COLO829 (cell line): ENCODE data around the gene EPDR1.

ENCODE experiments used
- DNase-seq: peaks from one replicate; pipeline ENCODE4 v3.0.0; 2012; ENCODE audit warnings: low spot score

The EPDR1 gene

DNA sequence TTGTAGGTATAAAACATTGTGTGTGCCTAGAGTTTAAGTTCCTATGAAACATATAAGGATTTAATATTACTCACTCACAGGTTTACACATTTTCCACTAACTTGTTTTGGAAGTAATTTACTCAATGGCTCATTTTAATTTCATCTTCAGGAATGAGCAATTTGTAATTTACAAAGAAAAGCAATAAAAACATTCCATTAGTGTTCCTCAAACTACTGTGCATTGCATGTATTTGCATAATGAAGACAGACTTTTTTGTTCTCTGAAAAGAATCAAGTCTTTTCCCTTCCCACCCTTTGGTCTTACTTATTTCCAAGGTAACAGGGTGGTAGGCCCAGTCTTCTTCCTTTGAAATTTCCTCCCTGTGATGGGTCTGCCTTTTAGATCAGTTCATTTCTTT, 61.2 kb downstream of the EPDR1 start:
- no peak for DNase-seq

DNA sequence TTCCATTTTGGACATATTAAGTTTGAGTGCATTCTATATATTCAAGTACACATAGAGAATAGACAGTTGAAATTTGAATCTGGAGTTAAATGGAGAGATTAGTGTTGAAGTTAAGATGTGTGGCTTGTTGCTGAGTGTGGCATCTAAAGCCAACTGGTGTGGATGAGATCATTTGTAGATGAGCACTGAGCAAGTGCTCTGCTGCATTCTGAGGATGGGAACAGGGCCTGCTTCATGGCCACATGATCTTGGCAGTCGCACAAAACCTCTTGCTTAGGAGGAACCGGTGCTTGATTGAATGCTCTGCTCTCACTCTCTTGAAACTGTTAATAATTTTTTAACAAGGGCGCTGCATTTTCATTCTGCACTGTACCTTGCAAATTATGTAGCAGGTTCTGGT, 62.0 kb downstream of the EPDR1 start:
- DNase-seq: no peak

DNA sequence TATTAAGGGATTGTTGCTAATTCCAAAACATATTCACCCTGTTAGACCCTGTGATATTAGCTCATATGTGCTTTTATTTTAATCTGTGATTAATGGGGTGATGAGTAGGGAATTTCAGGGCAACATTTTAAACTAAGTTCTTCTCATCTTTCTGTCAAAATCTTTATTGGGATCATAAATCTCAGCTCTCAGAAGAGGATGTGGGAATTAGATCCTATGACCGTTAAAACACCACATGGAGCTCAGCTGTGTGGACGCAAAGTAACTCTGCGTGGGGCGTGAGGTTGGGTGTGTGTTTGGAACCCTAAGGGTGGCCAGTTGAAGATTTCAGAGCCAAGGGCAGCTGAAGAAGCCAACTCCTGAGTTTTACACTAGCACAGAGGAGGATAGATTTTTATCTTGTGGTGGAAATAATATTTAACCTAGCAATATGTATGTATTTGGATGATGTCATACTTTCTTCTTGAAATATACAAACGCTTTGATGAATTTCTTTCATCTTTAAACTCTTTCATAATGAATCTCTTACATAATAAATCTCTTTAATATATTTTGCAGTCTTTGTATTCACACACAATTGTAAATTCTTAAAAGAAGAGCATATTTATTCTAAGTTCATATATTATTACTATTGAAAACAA, 64.4 kb downstream of the EPDR1 start:
- no peak for DNase-seq

- no peak for DNase-seq
These were observed 66.5 kb downstream of the EPDR1 start for GRCh38 chr7:37986908-37987330.

GRCh38 chr7:37987732-37988131, 67.3 kb downstream of the EPDR1 start:
- no peak for DNase-seq

- no peak for DNase-seq
These were observed 68.5 kb downstream of the EPDR1 start for GRCh38 chr7:37988721-37989650.

GRCh38 chr7:37990337-37990736, 69.9 kb downstream of the EPDR1 start:
- no peak for DNase-seq

DNA sequence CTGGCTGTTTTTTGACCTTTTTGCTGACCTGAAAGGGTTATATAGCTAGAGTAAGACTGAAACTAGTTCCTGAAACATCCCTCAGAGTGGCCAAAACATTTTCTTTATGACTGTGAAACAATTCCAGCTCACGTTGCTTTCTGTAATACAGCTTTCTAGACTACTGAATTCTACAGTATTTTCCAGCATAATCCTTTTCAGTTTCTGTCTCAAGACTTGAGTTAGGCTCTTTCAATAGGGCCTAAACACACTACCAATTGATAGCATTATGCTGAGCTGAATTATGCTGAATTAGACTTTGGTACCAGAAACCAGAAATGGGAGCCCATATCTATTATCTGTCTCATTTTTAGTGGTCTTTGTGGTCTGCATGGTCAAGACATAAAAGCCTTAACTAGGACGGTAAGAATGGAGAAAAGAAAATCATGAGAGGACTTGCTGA, 72.6 kb downstream of the EPDR1 start:
- DNase-seq: no peak

DNA sequence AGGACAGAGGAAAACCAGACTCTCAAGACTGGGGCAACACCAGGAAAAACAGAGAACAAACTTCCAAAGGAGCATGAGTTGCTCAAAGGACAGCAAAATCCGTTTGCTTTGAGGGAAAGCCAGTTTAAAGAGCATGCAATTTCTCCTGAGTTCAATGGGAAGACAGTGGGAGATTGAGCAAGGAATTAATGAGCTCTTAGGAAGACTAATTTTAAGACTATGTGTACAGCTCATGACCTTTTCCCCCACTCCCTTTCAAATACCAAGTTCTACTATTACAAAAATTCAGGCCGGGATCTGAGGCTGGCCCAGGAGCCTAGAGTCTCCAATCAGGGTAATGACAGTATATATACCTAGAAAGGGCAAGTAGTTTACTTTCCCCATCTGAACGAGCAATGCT, 79.2 kb downstream of the EPDR1 start:
- no peak for DNase-seq

- DNase-seq: no peak
These were observed 79.8 kb downstream of the EPDR1 start for GRCh38 chr7:38000272-38000671.
